GM21423 (cell line): ENCODE data around the gene APBA1.

Experiments
- ATAC-seq: cut with Tn5 transposase; IDR thresholded peaks from one replicate; pipeline ENCODE4 v1.9.1; 2021; ENCODE audit warnings: mild to moderate bottlenecking, moderate library complexity; ENCODE audit not compliant: unreplicated experiment

The APBA1 gene

GRCh38 chr9:69486498-69486897 lies 185.7 kb downstream of the APBA1 start:
- ATAC-seq, result no peak

- ATAC-seq, result no peak
These were observed 186.7 kb downstream of the APBA1 start for GRCh38 chr9:69485466-69485865.

GRCh38 chr9:69483886-69484422 lies 188.2 kb downstream of the APBA1 start:
- ATAC-seq, result no peak

- no peak for ATAC-seq
These were observed 195.4 kb downstream of the APBA1 start for GRCh38 chr9:69476797-69477196.

GRCh38 chr9:69476016-69476415 lies 196.2 kb downstream of the APBA1 start:
- no peak for ATAC-seq

GRCh38 chr9:69474821-69475220 lies 197.3 kb downstream of the APBA1 start:
- ATAC-seq, result no peak

GRCh38 chr9:69472101-69472620 lies 200.0 kb downstream of the APBA1 start:
- ATAC-seq, result no peak

- ATAC-seq, result no peak
These were observed 200.7 kb downstream of the APBA1 start for GRCh38 chr9:69471433-69471832.

- no peak for ATAC-seq
These were observed 201.8 kb downstream of the APBA1 start for GRCh38 chr9:69470186-69470977.

- ATAC-seq, result no peak
These were observed 203.0 kb downstream of the APBA1 start for GRCh38 chr9:69469136-69469535.

GRCh38 chr9:69468380-69468779 lies 203.8 kb downstream of the APBA1 start:
- ATAC-seq, result no peak

GRCh38 chr9:69466151-69466550 lies 206.0 kb downstream of the APBA1 start:
- no peak for ATAC-seq

- no peak for ATAC-seq
These were observed 206.7 kb downstream of the APBA1 start for GRCh38 chr9:69465473-69465872.

- no peak for ATAC-seq
These were observed 208.6 kb downstream of the APBA1 start for GRCh38 chr9:69463497-69464068.

GRCh38 chr9:69462394-69462793 lies 209.8 kb downstream of the APBA1 start:
- no peak for ATAC-seq

GRCh38 chr9:69461103-69461887 lies 210.9 kb downstream of the APBA1 start:
- ATAC-seq, result no peak

- no peak for ATAC-seq
These were observed 212.2 kb downstream of the APBA1 start for GRCh38 chr9:69460012-69460411.

- ATAC-seq, result no peak
These were observed 214.0 kb downstream of the APBA1 start for GRCh38 chr9:69458176-69458575.

- no peak for ATAC-seq
These were observed 216.0 kb downstream of the APBA1 start for GRCh38 chr9:69456201-69456600.

GRCh38 chr9:69455311-69455710 lies 216.9 kb downstream of the APBA1 start:
- no peak for ATAC-seq

- no peak for ATAC-seq
These were observed 217.8 kb downstream of the APBA1 start for GRCh38 chr9:69454321-69454720.
